Measurements from ENCODE around the gene SORCS2.

DNA sequence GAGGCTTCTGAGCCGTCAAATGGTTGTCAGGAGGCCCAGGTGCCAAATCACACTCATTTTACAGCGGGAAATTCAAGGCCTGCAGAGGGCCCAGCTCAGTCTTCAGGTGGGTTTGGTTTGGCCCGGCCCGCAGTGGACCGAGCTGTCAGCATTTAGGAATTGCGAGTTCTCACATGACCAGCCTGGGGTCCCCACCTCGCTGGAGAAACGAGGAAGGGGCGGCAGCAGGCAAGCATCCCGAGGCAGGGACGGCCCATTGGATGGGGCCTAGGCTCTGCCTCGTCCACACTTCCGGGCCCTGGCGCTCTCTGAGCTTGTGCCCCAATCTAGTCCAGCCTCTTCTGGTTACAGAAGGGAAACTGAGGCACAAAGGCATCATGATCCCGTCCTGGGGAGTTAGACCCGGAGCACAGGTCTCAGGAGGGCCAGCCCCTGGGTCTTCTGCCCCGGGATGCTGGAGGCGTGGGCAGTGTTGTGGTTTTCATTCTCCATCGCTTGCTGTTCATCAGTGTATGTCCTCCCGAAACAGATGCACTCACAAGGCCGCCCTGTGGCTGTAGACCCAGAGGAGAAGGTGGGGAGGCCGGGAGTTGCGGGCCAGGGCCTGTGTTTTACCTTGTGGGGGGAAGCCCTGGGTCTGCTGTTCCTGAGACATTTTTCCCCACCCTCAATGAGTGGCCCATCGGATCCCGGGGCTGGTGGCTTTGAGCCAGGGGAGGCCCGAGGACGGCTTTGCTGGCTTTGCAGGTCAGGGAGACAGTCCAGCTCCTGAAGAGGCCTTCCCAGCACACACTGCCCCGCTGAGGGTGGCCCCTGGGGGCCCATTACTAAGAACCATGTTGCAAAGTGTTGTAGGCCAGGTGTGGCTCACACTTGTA, 233.5 kb downstream of the SORCS2 start:
- TF ChIP-seq, protein P1, sequence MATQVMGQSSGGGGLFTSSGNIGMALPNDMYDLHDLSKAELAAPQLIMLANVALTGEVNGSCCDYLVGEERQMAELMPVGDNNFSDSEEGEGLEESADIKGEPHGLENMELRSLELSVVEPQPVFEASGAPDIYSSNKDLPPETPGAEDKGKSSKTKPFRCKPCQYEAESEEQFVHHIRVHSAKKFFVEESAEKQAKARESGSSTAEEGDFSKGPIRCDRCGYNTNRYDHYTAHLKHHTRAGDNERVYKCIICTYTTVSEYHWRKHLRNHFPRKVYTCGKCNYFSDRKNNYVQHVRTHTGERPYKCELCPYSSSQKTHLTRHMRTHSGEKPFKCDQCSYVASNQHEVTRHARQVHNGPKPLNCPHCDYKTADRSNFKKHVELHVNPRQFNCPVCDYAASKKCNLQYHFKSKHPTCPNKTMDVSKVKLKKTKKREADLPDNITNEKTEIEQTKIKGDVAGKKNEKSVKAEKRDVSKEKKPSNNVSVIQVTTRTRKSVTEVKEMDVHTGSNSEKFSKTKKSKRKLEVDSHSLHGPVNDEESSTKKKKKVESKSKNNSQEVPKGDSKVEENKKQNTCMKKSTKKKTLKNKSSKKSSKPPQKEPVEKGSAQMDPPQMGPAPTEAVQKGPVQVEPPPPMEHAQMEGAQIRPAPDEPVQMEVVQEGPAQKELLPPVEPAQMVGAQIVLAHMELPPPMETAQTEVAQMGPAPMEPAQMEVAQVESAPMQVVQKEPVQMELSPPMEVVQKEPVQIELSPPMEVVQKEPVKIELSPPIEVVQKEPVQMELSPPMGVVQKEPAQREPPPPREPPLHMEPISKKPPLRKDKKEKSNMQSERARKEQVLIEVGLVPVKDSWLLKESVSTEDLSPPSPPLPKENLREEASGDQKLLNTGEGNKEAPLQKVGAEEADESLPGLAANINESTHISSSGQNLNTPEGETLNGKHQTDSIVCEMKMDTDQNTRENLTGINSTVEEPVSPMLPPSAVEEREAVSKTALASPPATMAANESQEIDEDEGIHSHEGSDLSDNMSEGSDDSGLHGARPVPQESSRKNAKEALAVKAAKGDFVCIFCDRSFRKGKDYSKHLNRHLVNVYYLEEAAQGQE (IDR thresholded peaks at IDR 0.05; ENCODE audit: insufficient read depth in 1 of 2, low read depth in 2 of 2, low read length in 2 of 2) = no peak
- TF ChIP-seq TAF1 (IDR thresholded peaks at IDR 0.05; ENCODE audit: borderline replicate concordance, insufficient read depth, low read length) (no peak), POLR2AphosphoS5 (IDR thresholded peaks at IDR 0.05; ENCODE audit: low read depth, low read length) (no peak)

Data from PFSK-1 (cell line).